Pancreas (tissue), 10 donors: ENCODE results near the gene CAPRIN2. TPM values are rescaled to one million over a fixed set of nuclear protein-coding genes. Genes with fewer than 3 reads are reported as not detected.

ENCODE experiments used
- ATAC-seq, 4 donors: fragments of 200-7000 bp; cut with Tn5 transposase; one replicate each; pipeline versions ENCODE4 v1.8.0 to v1.9.1; 2020; ENCODE audit warnings: mild to moderate bottlenecking in 4 of 4, moderate library complexity in 4 of 4
- DNase-seq, 6 donors: peaks; one replicate each; pipeline ENCODE4 v3.0.0-alpha.2; 2020
- FAIRE-seq: peaks from 2 replicates; lab custom pipeline; 2012; peaks lifted over from hg19 to GRCh38; lab: Jason Lieb, UNC
- H3K27ac ChIP-seq, 4 donors: fragments of 200-600 bp; sonication (generic); 1 replicate in 3 of 4; 2 replicates in 1 of 4; pipeline versions ENCODE4 v1.5.0 to v1.8.0; 2020
- H3K27me3 ChIP-seq, 4 donors: fragments of 200-600 bp; one replicate each; pipeline ENCODE4 v1.8.0; 2021
- H3K36me3 ChIP-seq, 3 donors: fragments of 200-600 bp; sonication (generic) in 1 of 3; one replicate each; pipeline versions ENCODE4 v1.5.0 to v1.8.0; 2020 to 2021
- H3K4me1 ChIP-seq, 3 donors: fragments of 200-600 bp; one replicate each; pipeline ENCODE4 v1.8.0; 2021
- H3K4me3 ChIP-seq, 4 donors: fragments of 200-600 bp; sonication (generic) in 2 of 4; one replicate each; pipeline versions ENCODE4 v1.5.0 to v1.8.0; 2020 to 2021
- H3K9me3 ChIP-seq, 4 donors: fragments of 200-600 bp; one replicate each; pipeline ENCODE4 v1.8.0; 2021
- WGBS, 2 donors: extraction: QIAGEN DNeasy Blood & Tissue Kit; methylation state at CpG; one replicate each; pipeline ENCODE4 v1.1.7; 2013; 5-methylcytosine and 5-hydroxymethylcytosine counted together
- intact Hi-C, 3 donors: fragments of 100-400 bp; cut with DNase I; formaldehyde crosslinking; loops; one replicate each; pipeline versions ENCODE4 v1.11.1 to v1.14.2; 2022
- polyA plus RNA-seq, 2 donors: library from polyadenylated mRNA; stranded (reverse); fragments of 200-250 nt; gene quantifications; one replicate each; pipeline ENCODE4 v1.2.3, GENCODE V29; 2013
- total RNA-seq, 6 donors: library from RNA; stranded (reverse); fragmentation: NEBNext Ultra II Directional in 4 of 6; extraction: Animal tissue kit (Norgen Biotek cat#: 25700) in 4 of 6; gene quantifications; one replicate each; pipeline versions ENCODE4 v1.2.1 to v1.2.4, GENCODE V29; 2021 to 2023
- TF ChIP-seq, protein P1 (sequence below), 4 donors: fragments of 200-600 bp; sonication (generic) in 3 of 4; IDR thresholded peaks; one replicate each; pipeline versions ENCODE4 v1.5.0 to v1.8.0; 2021; ENCODE audit warnings: antibody characterized with exemption in 4 of 4
- donor health status: healthy with polysubstance abuse.
- donor health status: DM: no; HTN: no; CAD: no; lungs with moderate emphysema.
- donor health status: DM: no; HTN: no; CAD: no.
- donor health status: control.
- donor health status: control.
- donor health status: Bipolar disorder and iron deficiency.
- donor health status: DM: yes; HTN: yes; CAD: no.
- donor health status: DM: no; HTN: no; CAD: no.
- donor health status: DM: no; HTN: no; CAD: no.
- donor health status: DM: yes; HTN: yes; CAD: no.

The CAPRIN2 gene
- total and polyA plus RNA-seq, 8 donors: 5.7 to 25.6 (median 10.8) TPM

DNA sequence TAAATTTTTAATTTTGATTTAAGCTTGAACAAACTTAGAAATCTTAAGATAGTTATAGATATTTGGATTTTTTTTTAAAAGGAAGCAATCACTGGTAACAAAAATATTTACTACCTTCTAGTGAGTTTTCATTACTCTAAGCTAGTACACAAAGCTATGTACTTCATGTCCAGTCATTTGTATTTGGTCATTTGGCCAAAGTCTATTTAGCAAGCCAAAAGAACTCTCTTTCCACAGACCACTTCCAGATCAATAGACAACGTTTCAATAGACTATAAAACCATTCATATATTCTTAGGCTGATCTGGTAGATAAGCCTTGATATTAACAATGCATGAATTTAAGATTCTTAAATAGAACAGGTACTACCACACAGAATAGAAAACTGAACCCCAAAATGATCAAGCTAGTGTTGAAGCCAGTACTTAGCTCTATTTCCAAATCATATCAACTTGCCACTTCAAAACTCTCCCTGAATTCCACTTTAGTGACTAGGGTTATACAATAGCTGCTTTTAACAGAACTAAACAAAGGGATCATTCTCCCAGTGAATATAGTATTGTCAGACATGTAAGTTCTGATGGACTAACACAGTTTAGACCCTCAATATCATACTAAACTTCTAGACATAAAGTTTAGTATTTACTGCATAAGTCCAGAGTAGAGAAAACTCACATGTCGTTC lies 21.7 kb downstream of the CAPRIN2 start:
- Histone ChIP-seq H3K27ac (no peak overlapping the region), H3K27me3 (no peaks in the 10 kb centered on the region), H3K4me3 (no peak overlapping the region), H3K9me3 (no peaks in the 10 kb centered on the region), H3K4me1 (no peaks in the 10 kb centered on the region), H3K36me3 (peaks cover 0 to 2% (median 0%) of the 10 kb centered on the region in 3 donors)
- DNase-seq: no peak
- 68 to 79% methylated on average over 2 of the region's 2 CpGs for WGBS, 2 donors
- TF ChIP-seq, protein P1, sequence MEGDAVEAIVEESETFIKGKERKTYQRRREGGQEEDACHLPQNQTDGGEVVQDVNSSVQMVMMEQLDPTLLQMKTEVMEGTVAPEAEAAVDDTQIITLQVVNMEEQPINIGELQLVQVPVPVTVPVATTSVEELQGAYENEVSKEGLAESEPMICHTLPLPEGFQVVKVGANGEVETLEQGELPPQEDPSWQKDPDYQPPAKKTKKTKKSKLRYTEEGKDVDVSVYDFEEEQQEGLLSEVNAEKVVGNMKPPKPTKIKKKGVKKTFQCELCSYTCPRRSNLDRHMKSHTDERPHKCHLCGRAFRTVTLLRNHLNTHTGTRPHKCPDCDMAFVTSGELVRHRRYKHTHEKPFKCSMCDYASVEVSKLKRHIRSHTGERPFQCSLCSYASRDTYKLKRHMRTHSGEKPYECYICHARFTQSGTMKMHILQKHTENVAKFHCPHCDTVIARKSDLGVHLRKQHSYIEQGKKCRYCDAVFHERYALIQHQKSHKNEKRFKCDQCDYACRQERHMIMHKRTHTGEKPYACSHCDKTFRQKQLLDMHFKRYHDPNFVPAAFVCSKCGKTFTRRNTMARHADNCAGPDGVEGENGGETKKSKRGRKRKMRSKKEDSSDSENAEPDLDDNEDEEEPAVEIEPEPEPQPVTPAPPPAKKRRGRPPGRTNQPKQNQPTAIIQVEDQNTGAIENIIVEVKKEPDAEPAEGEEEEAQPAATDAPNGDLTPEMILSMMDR (IDR thresholded peaks at IDR 0.05): no peak
- FAIRE-seq: no peak
- no peak for ATAC-seq
- intact Hi-C loops: no loop called here

GRCh38 chr12:30730011-30730410 lies 24.7 kb downstream of the CAPRIN2 start:
- TF ChIP-seq, protein P1 (IDR thresholded peaks at IDR 0.05): no peak
- no peak for ATAC-seq
- no peaks in the 10 kb centered on the region for H3K9me3 ChIP-seq
- H3K27ac ChIP-seq: no peak overlapping the region
- no peak overlapping the region for H3K4me3 ChIP-seq
- DNase-seq: no peak
- FAIRE-seq: no peak
- WGBS, 2 donors: 90 to 97% methylated on average over 2 of the region's 2 CpGs
- H3K36me3 ChIP-seq: peaks cover 0 to 13% (median 0%) of the 10 kb centered on the region in 3 donors
- H3K27me3 ChIP-seq: no peaks in the 10 kb centered on the region
- H3K4me1 ChIP-seq: peaks cover 0 to 5% (median 0%) of the 10 kb centered on the region in 3 donors
- intact Hi-C loops: no loop called here

DNA sequence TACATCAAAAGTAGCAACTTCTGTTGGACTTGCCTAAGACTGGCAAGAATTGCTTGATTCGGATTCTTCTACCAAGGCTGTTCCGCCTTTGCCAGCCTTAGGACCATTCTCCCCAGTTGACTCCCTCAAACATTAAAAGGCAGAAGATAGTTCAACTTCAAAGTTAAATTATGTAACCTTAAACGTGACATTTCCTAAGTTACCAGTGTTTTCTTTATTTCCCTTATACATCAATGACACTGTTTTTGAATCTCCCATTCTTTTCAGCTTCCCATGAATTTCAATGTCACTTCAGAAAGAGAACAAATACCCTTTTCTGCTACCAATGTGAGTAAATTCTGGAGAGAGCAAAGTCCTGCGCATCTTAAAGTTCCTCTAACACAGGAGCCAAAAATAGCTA lies 25.2 kb downstream of the CAPRIN2 start:
- no peak for FAIRE-seq
- intact Hi-C loops: no loop called here
- 93% methylated on average over 4 of the region's 4 CpGs for WGBS, 2 donors
- peaks cover 0 to 5% (median 0%) of the 10 kb centered on the region in 3 donors for H3K4me1 ChIP-seq
- no peak overlapping the region for H3K4me3 ChIP-seq
- ATAC-seq: no peak
- no peaks in the 10 kb centered on the region for H3K27me3 ChIP-seq
- TF ChIP-seq, protein P1 (IDR thresholded peaks at IDR 0.05): no peak
- DNase-seq: no peak
- H3K27ac ChIP-seq: no peak overlapping the region
- H3K36me3 ChIP-seq: peaks cover 0 to 13% (median 0%) of the 10 kb centered on the region in 3 donors
- no peaks in the 10 kb centered on the region for H3K9me3 ChIP-seq

DNA sequence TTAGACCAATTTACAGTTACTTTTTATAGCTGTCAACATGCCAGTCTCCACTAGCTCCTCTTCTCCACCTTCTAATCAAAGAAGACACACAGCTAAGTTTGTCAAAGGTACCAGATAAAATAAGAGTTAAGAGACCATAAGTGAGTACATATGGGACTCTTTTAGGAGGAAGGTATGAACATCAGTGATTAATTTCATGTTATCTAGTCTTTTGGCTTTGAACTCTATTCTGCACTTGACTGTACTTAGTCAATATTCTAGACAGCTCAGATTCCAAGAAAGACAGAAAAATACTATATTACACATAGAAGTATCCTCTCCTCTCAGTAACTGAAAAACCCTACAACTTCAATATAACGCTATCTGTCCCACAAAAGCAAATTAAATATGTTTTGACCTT lies 28.1 kb downstream of the CAPRIN2 start:
- no peak for DNase-seq
- no peaks in the 10 kb centered on the region for H3K27me3 ChIP-seq
- FAIRE-seq: no peak
- intact Hi-C loops: no loop called here
- H3K36me3 ChIP-seq: peaks cover 0 to 22% (median 0%) of the 10 kb centered on the region in 3 donors
- TF ChIP-seq, protein P1 (IDR thresholded peaks at IDR 0.05): no peak
- no peaks in the 10 kb centered on the region for H3K9me3 ChIP-seq
- H3K4me1 ChIP-seq: peaks cover 0 to 5% (median 0%) of the 10 kb centered on the region in 3 donors
- WGBS, 2 donors: 95 to 97% methylated on average over 1 of the region's 1 CpG
- ATAC-seq: no peak
- H3K4me3 ChIP-seq: no peak overlapping the region
- H3K27ac ChIP-seq: no peak overlapping the region

- WGBS, 2 donors: 82 to 94% methylated on average over 1 of the region's 1 CpG
- peak in 2 of 4 donors; percentile 51 to 71 for ATAC-seq
- H3K27ac ChIP-seq: no peak overlapping the region
- H3K27me3 ChIP-seq: no peaks in the 10 kb centered on the region
- TF ChIP-seq, protein P1 (IDR thresholded peaks at IDR 0.05): no peak
- no peaks in the 10 kb centered on the region for H3K9me3 ChIP-seq
- intact Hi-C loops: no loop called here
- H3K4me3 ChIP-seq: no peak overlapping the region
- FAIRE-seq: no peak
- H3K4me1 ChIP-seq: peaks cover 0 to 5% (median 0%) of the 10 kb centered on the region in 3 donors
- DNase-seq: no peak
- peaks cover 0 to 22% (median 0%) of the 10 kb centered on the region in 3 donors for H3K36me3 ChIP-seq
Observed at GRCh38 chr12:30725739-30726138, 29.0 kb downstream of the CAPRIN2 start.
